Upper lobe of left lung (tissue), 4 donors: ENCODE results near the gene CDKN2AIP.

Source experiments
- POLR2A ChIP-seq, 4 donors: fragments of 450-650 bp; IDR thresholded peaks; one replicate each; pipeline ENCODE4 v1.5.1; 2016 to 2017; ENCODE audit warnings: antibody characterized with exemption in 4 of 4, mild to moderate bottlenecking in 2 of 4
- POLR2AphosphoS5 ChIP-seq, 2 donors: sonication (generic); formaldehyde crosslinking; IDR thresholded peaks; one replicate each; pipeline ENCODE4 v1.5.1; 2017; ENCODE audit warnings: antibody characterized with exemption in 2 of 2
- TF ChIP-seq, protein P1 (sequence below), 6 experiments: fragments of 450-650 bp in 4 of 6; fragments of 200-600 bp in 2 of 6; sonication (generic) in 2 of 6; IDR thresholded peaks; one replicate each; pipeline ENCODE4 v1.5.1; 2016 to 2019; ENCODE audit warnings: antibody characterized with exemption in 6 of 6

DNA sequence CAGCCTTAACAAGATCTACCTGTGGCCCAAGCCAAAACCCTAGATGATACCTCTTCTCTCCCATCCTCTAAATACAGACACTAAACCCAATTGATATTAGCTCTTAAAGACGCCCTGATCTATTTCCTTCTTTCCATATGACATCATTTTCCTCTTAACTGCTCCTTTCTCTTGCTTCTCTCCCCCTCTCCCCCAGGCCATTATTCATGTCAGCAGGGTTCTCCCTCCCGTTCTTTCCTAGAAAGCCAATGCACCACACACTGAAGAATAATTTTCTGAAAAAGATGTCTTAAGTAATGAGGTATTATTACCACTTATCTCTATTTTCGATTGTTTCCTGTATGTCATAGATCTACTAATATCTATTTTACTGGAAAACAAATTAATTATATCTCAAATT is 50.7 kb downstream of the CDKN2AIP start:
- TF ChIP-seq, protein P1, sequence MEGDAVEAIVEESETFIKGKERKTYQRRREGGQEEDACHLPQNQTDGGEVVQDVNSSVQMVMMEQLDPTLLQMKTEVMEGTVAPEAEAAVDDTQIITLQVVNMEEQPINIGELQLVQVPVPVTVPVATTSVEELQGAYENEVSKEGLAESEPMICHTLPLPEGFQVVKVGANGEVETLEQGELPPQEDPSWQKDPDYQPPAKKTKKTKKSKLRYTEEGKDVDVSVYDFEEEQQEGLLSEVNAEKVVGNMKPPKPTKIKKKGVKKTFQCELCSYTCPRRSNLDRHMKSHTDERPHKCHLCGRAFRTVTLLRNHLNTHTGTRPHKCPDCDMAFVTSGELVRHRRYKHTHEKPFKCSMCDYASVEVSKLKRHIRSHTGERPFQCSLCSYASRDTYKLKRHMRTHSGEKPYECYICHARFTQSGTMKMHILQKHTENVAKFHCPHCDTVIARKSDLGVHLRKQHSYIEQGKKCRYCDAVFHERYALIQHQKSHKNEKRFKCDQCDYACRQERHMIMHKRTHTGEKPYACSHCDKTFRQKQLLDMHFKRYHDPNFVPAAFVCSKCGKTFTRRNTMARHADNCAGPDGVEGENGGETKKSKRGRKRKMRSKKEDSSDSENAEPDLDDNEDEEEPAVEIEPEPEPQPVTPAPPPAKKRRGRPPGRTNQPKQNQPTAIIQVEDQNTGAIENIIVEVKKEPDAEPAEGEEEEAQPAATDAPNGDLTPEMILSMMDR (IDR thresholded peaks at IDR 0.05): no peak
- TF ChIP-seq POLR2A (IDR thresholded peaks at IDR 0.05): no peak
- TF ChIP-seq POLR2AphosphoS5 (IDR thresholded peaks at IDR 0.05): no peak
